GM18858 (cell line): ENCODE measurements around the gene CLIC5.

Experiments used
- ATAC-seq: cut with Tn5 transposase; IDR thresholded peaks from one replicate; pipeline ENCODE4 v1.9.1; 2021; ENCODE audit not compliant: unreplicated experiment

CLIC5 gene

GRCh38 chr6:46000905-46001304 is 14.8 kb downstream of the CLIC5 start:
- no peak for ATAC-seq

GRCh38 chr6:45998524-45998923 is 17.1 kb downstream of the CLIC5 start:
- no peak for ATAC-seq

GRCh38 chr6:45997875-45998506 is 17.7 kb downstream of the CLIC5 start:
- ATAC-seq = no peak

- ATAC-seq = no peak
These were observed 24.5 kb downstream of the CLIC5 start for GRCh38 chr6:45991189-45991588.

GRCh38 chr6:45990162-45990561 is 25.5 kb downstream of the CLIC5 start:
- ATAC-seq = peak; percentile 76

- no peak for ATAC-seq
These were observed 27.0 kb downstream of the CLIC5 start for GRCh38 chr6:45988635-45989034.

- no peak for ATAC-seq
These were observed 27.8 kb downstream of the CLIC5 start for GRCh38 chr6:45987856-45988255.

- no peak for ATAC-seq
These were observed 28.9 kb downstream of the CLIC5 start for GRCh38 chr6:45986746-45987274.

GRCh38 chr6:45984788-45985425 is 30.8 kb downstream of the CLIC5 start:
- no peak for ATAC-seq

GRCh38 chr6:45984347-45984746 is 31.3 kb downstream of the CLIC5 start:
- no peak for ATAC-seq

GRCh38 chr6:45983062-45983461 is 32.6 kb downstream of the CLIC5 start:
- ATAC-seq = no peak

GRCh38 chr6:45982280-45983036 is 33.2 kb downstream of the CLIC5 start:
- no peak for ATAC-seq

GRCh38 chr6:45981046-45981445 is 34.6 kb downstream of the CLIC5 start:
- no peak for ATAC-seq

GRCh38 chr6:45979311-45979710 is 36.3 kb downstream of the CLIC5 start:
- ATAC-seq = no peak

GRCh38 chr6:45974596-45974995 is 41.1 kb downstream of the CLIC5 start:
- ATAC-seq = no peak

GRCh38 chr6:45972795-45973503 is 42.7 kb downstream of the CLIC5 start:
- ATAC-seq = no peak

- ATAC-seq = no peak
These were observed 44.4 kb downstream of the CLIC5 start for GRCh38 chr6:45971287-45971686.

GRCh38 chr6:45970326-45970725 is 45.3 kb downstream of the CLIC5 start:
- no peak for ATAC-seq

GRCh38 chr6:45969883-45970282 is 45.8 kb downstream of the CLIC5 start:
- ATAC-seq = no peak

GRCh38 chr6:45969026-45969425 is 46.6 kb downstream of the CLIC5 start:
- ATAC-seq = no peak

GRCh38 chr6:45967363-45967762 is 48.3 kb downstream of the CLIC5 start:
- no peak for ATAC-seq
